Sigmoid colon (tissue), 7 donors: ENCODE results near the gene GALNT12. TPM values are rescaled to one million over a fixed set of nuclear protein-coding genes. Genes with fewer than 3 reads are reported as not detected.

ENCODE experiments used
- DNase-seq: peaks from one replicate; pipeline ENCODE4 v3.0.0-alpha.2; 2019
- H3K27ac ChIP-seq, 4 donors: fragments of 200-600 bp; sonication (generic); one replicate each; pipeline ENCODE4 v1.5.1; 2016 to 2019; ENCODE audit warnings: mild to moderate bottlenecking in 1 of 4
- H3K27me3 ChIP-seq, 3 donors: fragments of 200-600 bp; sonication (generic); one replicate each; pipeline ENCODE4 v1.5.1; 2019; ENCODE audit warnings: mild to moderate bottlenecking in 1 of 3
- H3K36me3 ChIP-seq, 4 donors: fragments of 200-600 bp; sonication (generic); one replicate each; pipeline ENCODE4 v1.5.1; 2016 to 2019
- H3K4me1 ChIP-seq, 4 donors: fragments of 200-600 bp; sonication (generic); one replicate each; pipeline ENCODE4 v1.5.1; 2017 to 2019
- H3K4me3 ChIP-seq, 4 donors: fragments of 200-600 bp; sonication (generic); one replicate each; pipeline ENCODE4 v1.5.1; 2017 to 2019; ENCODE audit warnings: mild to moderate bottlenecking in 2 of 4, moderate library complexity in 1 of 4
- H3K9me3 ChIP-seq, 4 donors: fragments of 200-600 bp in 3 of 4; sonication (generic) in 3 of 4; one replicate each; pipeline versions ENCODE4 v1.5.1 to v1.6.1; 2013 to 2019
- EP300 ChIP-seq, 4 donors: sonication (generic); formaldehyde crosslinking; IDR thresholded peaks; one replicate each; pipeline ENCODE4 v1.6.1; 2017; ENCODE audit warnings: antibody characterized with exemption in 4 of 4
- POLR2A ChIP-seq, 2 donors: fragments of 450-650 bp; IDR thresholded peaks; one replicate each; pipeline ENCODE4 v1.6.1; 2016; ENCODE audit warnings: antibody characterized with exemption in 2 of 2, mild to moderate bottlenecking in 2 of 2, moderate library complexity in 2 of 2
- POLR2AphosphoS5 ChIP-seq, 4 donors: sonication (generic); formaldehyde crosslinking; IDR thresholded peaks; one replicate each; pipeline ENCODE4 v1.6.1; 2017; ENCODE audit warnings: antibody characterized with exemption in 4 of 4
- WGBS, 2 donors: extraction: QIAGEN DNeasy Blood & Tissue Kit; methylation state at CpG; one replicate each; pipeline ENCODE4 v1.1.7; 2013; 5-methylcytosine and 5-hydroxymethylcytosine counted together
- intact Hi-C: fragments of 100-400 bp; cut with DNase I; formaldehyde crosslinking; loops from one replicate; pipeline ENCODE4 v1.15.1; 2023
- polyA plus RNA-seq, 3 donors: library from polyadenylated mRNA; stranded (reverse); fragments of 200-250 nt; gene quantifications; one replicate each; pipeline ENCODE4 v1.2.3, GENCODE V29; 2013
- total RNA-seq, 4 donors: library from RNA; depleted of rRNA; stranded (reverse); fragments of >200 nt; gene quantifications; one replicate each; pipeline ENCODE4 v1.1.0, GENCODE V29; 2016
- TF ChIP-seq, protein P1 (sequence below), 4 experiments: fragments of 450-650 bp in 3 of 4; fragments of 200-600 bp in 1 of 4; IDR thresholded peaks; one replicate each; pipeline ENCODE4 v1.5.1; 2016 to 2019; ENCODE audit warnings: antibody characterized with exemption in 4 of 4, mild to moderate bottlenecking in 3 of 4, moderate library complexity in 2 of 4
- donor health status: healthy with polysubstance abuse.
- donor health status: Bipolar disorder and iron deficiency.
- donor health status: healthy.

Gene GALNT12
- total and polyA plus RNA-seq, 7 donors: 11.5 to 34.2 (median 18.9) TPM

DNA sequence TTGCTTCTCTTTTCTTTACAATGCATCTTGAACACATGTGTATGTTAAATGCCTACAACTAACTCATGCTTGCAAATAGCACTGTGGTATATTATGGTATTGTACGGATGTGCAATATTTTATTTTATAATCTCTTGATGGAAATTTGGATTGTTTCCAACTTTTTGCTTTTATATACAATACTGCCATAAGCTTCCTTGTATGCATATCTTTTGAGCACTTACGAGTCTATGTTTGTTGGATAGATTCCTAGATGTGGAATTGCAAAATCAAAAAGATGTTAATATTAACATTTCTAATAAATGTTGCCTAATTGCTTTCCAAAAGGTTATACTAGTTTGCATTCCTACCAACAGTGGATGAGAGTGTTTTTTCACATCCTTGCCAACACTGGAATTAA, 3.4 kb upstream of the GALNT12 start:
- Histone ChIP-seq H3K4me1 (peaks cover 0 to 49% (median 38%) of the 10 kb centered on the region in 4 donors), H3K9me3 (no peaks in the 10 kb centered on the region), H3K27ac (peak overlapping the region; percentile 83 to 90 (median 86)), H3K4me3 (no peak overlapping the region), H3K36me3 (no peaks in the 10 kb centered on the region), H3K27me3 (no peaks in the 10 kb centered on the region)
- intact Hi-C loops: loop anchor here (5.0 to 10.0 kb wide), 2 partner anchors 171 to 338 kb away; no protein-coding TSS in a partner anchor
- TF ChIP-seq POLR2AphosphoS5 (IDR thresholded peaks at IDR 0.05) (peak in 1 of 4 donors; percentile 14), POLR2A (IDR thresholded peaks at IDR 0.05) (no peak)
- TF ChIP-seq, protein P1, sequence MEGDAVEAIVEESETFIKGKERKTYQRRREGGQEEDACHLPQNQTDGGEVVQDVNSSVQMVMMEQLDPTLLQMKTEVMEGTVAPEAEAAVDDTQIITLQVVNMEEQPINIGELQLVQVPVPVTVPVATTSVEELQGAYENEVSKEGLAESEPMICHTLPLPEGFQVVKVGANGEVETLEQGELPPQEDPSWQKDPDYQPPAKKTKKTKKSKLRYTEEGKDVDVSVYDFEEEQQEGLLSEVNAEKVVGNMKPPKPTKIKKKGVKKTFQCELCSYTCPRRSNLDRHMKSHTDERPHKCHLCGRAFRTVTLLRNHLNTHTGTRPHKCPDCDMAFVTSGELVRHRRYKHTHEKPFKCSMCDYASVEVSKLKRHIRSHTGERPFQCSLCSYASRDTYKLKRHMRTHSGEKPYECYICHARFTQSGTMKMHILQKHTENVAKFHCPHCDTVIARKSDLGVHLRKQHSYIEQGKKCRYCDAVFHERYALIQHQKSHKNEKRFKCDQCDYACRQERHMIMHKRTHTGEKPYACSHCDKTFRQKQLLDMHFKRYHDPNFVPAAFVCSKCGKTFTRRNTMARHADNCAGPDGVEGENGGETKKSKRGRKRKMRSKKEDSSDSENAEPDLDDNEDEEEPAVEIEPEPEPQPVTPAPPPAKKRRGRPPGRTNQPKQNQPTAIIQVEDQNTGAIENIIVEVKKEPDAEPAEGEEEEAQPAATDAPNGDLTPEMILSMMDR (IDR thresholded peaks at IDR 0.05): no peak
- WGBS, 2 donors: 6 to 31% methylated on average over 2 of the region's 2 CpGs
- DNase-seq: no peak

DNA sequence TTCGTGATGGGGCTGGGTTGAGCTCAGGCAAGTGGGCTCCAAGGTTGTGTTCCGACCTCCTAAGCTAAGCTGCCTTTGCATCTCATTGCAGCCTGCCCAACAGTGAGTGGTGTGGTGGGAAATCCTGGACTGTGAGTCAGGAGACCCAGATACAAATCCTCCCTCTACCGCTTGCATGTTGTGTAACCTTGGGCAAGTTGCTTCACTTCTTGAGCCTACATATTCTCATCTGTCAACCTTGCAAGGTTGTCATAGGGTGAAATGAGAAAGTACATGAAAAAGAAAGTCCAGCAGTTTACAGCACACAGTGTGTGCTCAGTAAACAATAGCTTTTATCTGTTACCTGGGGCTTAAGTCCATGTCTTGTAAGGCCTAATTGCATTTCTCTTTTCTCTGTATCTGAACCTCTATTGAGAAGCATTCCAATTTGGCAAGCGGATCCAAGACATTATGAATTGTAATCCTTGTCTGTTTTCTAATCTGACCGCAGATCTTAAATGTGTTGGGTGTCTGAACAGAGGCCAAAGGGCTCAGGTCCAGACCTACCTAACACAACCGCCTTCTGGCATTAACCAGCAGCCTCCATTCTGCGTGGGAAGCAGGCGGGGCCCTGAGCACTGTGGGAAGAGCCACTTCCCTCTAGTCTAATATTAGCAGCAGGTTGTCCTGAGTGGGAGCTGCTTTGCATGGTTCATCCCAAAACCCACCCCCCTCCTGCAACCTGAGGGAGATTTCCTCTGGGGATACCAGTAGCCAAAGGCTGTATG, 1.8 kb upstream of the GALNT12 start:
- intact Hi-C loops: loop anchor here (5.0 to 10.0 kb wide), 4 partner anchors 42 to 1012 kb away; partner anchors contain the start of genes ALG2 and SEC61B
- no peaks in the 10 kb centered on the region for H3K36me3 ChIP-seq
- DNase-seq: no peak
- no peak for TF ChIP-seq EP300 (IDR thresholded peaks at IDR 0.05)
- TF ChIP-seq POLR2A (IDR thresholded peaks at IDR 0.05): no peak
- peak in 3 of 4 donors; percentile 7 to 52 (median 39) for TF ChIP-seq POLR2AphosphoS5 (IDR thresholded peaks at IDR 0.05)
- TF ChIP-seq, protein P1 (IDR thresholded peaks at IDR 0.05): no peak
- no peaks in the 10 kb centered on the region for H3K27me3 ChIP-seq
- peak overlapping the region in 2 of 4 donors; percentile 62 to 64 for H3K4me3 ChIP-seq
- H3K4me1 ChIP-seq: peaks cover 0 to 65% (median 50%) of the 10 kb centered on the region in 4 donors
- 55 to 70% methylated on average over 8 of the region's 8 CpGs for WGBS, 2 donors
- peak overlapping the region; percentile 83 to 90 (median 86) for H3K27ac ChIP-seq
- no peaks in the 10 kb centered on the region for H3K9me3 ChIP-seq

DNA sequence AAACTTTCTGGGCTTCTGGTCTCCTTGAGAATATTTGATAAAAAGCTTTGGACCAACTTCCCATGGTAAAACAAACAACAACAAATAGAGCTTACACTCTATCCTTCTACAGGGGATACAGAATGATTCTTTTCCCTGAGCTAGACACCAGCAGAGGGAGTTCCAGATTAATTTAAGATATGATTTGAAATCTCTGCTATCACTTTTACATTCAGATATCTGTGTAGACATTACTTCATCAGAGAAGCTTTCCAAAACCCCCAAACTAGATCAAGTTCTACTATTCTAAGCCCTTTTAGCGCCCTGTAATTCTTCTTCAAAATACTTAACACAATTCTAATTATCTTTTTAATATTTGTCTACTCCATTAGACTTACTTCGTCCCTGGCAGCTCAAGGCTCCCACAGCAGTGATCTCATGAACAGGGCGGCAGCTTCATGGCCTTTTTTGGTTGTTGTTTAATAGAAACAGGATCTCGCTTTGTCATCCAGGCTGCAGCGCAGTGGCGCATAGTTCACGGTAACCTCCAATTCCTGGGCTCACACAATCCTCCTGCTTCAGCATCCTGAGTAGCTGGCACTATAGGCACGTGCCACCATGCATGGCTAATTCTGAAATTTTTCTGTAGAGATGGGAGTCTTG, 955 bp upstream of the GALNT12 start:
- peak overlapping the region in 3 of 4 donors; percentile 61 to 64 (median 62) for H3K4me3 ChIP-seq
- WGBS, 2 donors: 82 to 83% methylated on average over 8 of the region's 8 CpGs

DNA sequence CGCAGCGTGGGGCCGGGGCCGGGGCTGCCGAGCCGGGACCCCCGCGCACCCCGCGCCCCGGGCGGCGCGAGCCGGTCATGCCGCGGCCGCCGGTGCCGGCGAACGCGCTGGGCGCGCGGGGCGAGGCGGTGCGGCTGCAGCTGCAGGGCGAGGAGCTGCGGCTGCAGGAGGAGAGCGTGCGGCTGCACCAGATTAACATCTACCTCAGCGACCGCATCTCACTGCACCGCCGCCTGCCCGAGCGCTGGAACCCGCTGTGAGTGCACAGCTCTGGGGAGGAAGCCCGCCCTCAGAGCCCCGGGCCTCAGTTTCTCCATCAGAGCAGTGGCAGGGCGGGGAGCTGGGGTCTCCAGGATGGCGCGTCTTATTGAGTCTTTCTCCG, 335 bp downstream of the GALNT12 start:
- Histone ChIP-seq H3K4me1 (peaks cover 0 to 68% (median 51%) of the 10 kb centered on the region in 4 donors), H3K27me3 (no peaks in the 10 kb centered on the region), H3K9me3 (no peaks in the 10 kb centered on the region), H3K27ac (peak overlapping the region; percentile 83 to 90 (median 86)), H3K4me3 (peak overlapping the region; percentile 42 to 64 (median 62)), H3K36me3 (no peaks in the 10 kb centered on the region)
- peak; percentile 71 for DNase-seq
- intact Hi-C loops: loop anchor here (5.0 to 10.0 kb wide), 4 partner anchors 39 to 1009 kb away; partner anchors contain the start of genes ALG2 and SEC61B
- TF ChIP-seq POLR2A (IDR thresholded peaks at IDR 0.05) (no peak), POLR2AphosphoS5 (IDR thresholded peaks at IDR 0.05) (no peak), EP300 (IDR thresholded peaks at IDR 0.05) (no peak)
- TF ChIP-seq, protein P1 (IDR thresholded peaks at IDR 0.05): no peak
- WGBS, 2 donors: 0% methylated on average over 46 of the region's 46 CpGs

More for the DNA sequence above, 955 bp upstream of the GALNT12 start:
- H3K9me3 ChIP-seq: no peaks in the 10 kb centered on the region
- no peaks in the 10 kb centered on the region for H3K27me3 ChIP-seq
- H3K36me3 ChIP-seq: no peaks in the 10 kb centered on the region
- TF ChIP-seq, protein P1 (IDR thresholded peaks at IDR 0.05): peak in 2 of 4 experiments; percentile 21 to 25
- no peak for TF ChIP-seq EP300 (IDR thresholded peaks at IDR 0.05)
- peak in 2 of 4 donors; percentile 8 to 19 for TF ChIP-seq POLR2AphosphoS5 (IDR thresholded peaks at IDR 0.05)
- H3K27ac ChIP-seq: peak overlapping the region; percentile 83 to 90 (median 86)
- intact Hi-C loops: loop anchor here (5.0 to 10.0 kb wide), 4 partner anchors 41 to 1011 kb away; partner anchors contain the start of genes ALG2 and SEC61B
- peaks cover 0 to 68% (median 51%) of the 10 kb centered on the region in 4 donors for H3K4me1 ChIP-seq
- DNase-seq: peak; percentile 77
